Loucy (cell line): Measurements from ENCODE around the gene HOXB7.

Source experiments
- H2AFZ ChIP-seq: fragments of 200-600 bp; sonication (generic); 2 replicates; pipeline ENCODE4 v1.6.0; 2016; ENCODE audit warnings: antibody characterized with exemption, mild to moderate bottlenecking, low read length, moderate library complexity
- H3F3A ChIP-seq: fragments of 200-600 bp; 2 replicates; pipeline ENCODE4 v1.6.0; 2016; ENCODE audit warnings: antibody characterized with exemption, low read depth, mild to moderate bottlenecking
- H3K27me3 ChIP-seq: fragments of 200-600 bp; sonication (generic); 2 replicates; pipeline ENCODE4 v1.6.1; 2014; ENCODE audit warnings: low read length, mild to moderate bottlenecking; ENCODE audit not compliant: insufficient read depth, poor library complexity, severe bottlenecking
- H3K36me3 ChIP-seq: fragments of 200-600 bp; sonication (generic); 2 replicates; pipeline ENCODE4 v1.6.1; 2016; ENCODE audit warnings: low read length; ENCODE audit not compliant: insufficient read depth
- H3K4me1 ChIP-seq: fragments of 200-600 bp; sonication (generic); 2 replicates; pipeline ENCODE4 v1.5.1; 2014; ENCODE audit warnings: low read length, mild to moderate bottlenecking; ENCODE audit not compliant: insufficient read depth, poor library complexity, severe bottlenecking
- H3K4me2 ChIP-seq: fragments of 200-600 bp; sonication (generic); 2 replicates; pipeline ENCODE4 v1.6.0; 2014; ENCODE audit warnings: antibody characterized with exemption, low read length, low read depth, mild to moderate bottlenecking; ENCODE audit not compliant: poor library complexity, severe bottlenecking
- H3K4me3 ChIP-seq: fragments of 200-600 bp; sonication (generic); 2 replicates; pipeline ENCODE4 v1.5.1; 2014; ENCODE audit warnings: low read length, mild to moderate bottlenecking, mixed read lengths; ENCODE audit not compliant: poor library complexity, severe bottlenecking
- H3K79me2 ChIP-seq: fragments of 200-600 bp; sonication (generic); 2 replicates; pipeline ENCODE4 v1.6.1; 2014; ENCODE audit warnings: low read length; ENCODE audit not compliant: insufficient read depth
- H3K9ac ChIP-seq: fragments of 200-600 bp; sonication (generic); 2 replicates; pipeline ENCODE4 v1.6.0; 2014; ENCODE audit warnings: mild to moderate bottlenecking, low read depth, low read length, moderate library complexity; ENCODE audit not compliant: poor library complexity, severe bottlenecking
- H3K9me2 ChIP-seq: fragments of 200-600 bp; sonication (generic); replicated peaks from 2 replicates; pipeline ENCODE4 v1.6.1; 2016; ENCODE audit warnings: low read depth, low read length, mixed read lengths
- H3K9me3 ChIP-seq: fragments of 200-600 bp; sonication (generic); 2 replicates; pipeline ENCODE4 v1.6.1; 2014; ENCODE audit warnings: mild to moderate bottlenecking, antibody characterized with exemption, low read length, low read depth; ENCODE audit not compliant: insufficient read depth
- H4K20me1 ChIP-seq: fragments of 200-600 bp; sonication (generic); 2 replicates; pipeline ENCODE4 v1.6.0; 2014; ENCODE audit warnings: antibody characterized with exemption, low read length, mild to moderate bottlenecking; ENCODE audit not compliant: insufficient read depth, poor library complexity, severe bottlenecking
- CTCF ChIP-seq: fragments of 200-600 bp; sonication (generic); conservative IDR thresholded peaks from 2 replicates; pipeline ENCODE4 v1.5.1; 2014; ENCODE audit warnings: mild to moderate bottlenecking, antibody characterized with exemption, low read length
- EZH2phosphoT487 ChIP-seq: fragments of 200-600 bp; IDR thresholded peaks from 2 replicates; pipeline ENCODE4 v1.6.1; 2018; ENCODE audit warnings: antibody characterized with exemption, mild to moderate bottlenecking, moderate library complexity, borderline replicate concordance

The HOXB7 gene

GRCh38 chr17:48563867-48564187, 47.0 kb downstream of the HOXB7 start:
- Histone ChIP-seq H2AFZ (no peak overlapping the region), H3K9me3 (no peaks in the 10 kb centered on the region), H3K27me3 (no peaks in the 10 kb centered on the region), H3F3A (peaks cover 11% of the 10 kb centered on the region), H4K20me1 (peaks cover 89% of the 10 kb centered on the region), H3K4me3 (peak overlapping the region; percentile 89), H3K9me2 (no peaks in the 10 kb centered on the region), H3K79me2 (peaks cover 100% of the 10 kb centered on the region), H3K4me2 (peak overlapping the region; percentile 82), H3K36me3 (peaks cover 80% of the 10 kb centered on the region), H3K9ac (peak overlapping the region; percentile 78), H3K4me1 (peaks cover 89% of the 10 kb centered on the region)
- TF ChIP-seq CTCF (no peak), EZH2phosphoT487 (no peak)

GRCh38 chr17:48563385-48563838, 47.4 kb downstream of the HOXB7 start:
- Histone ChIP-seq H3K4me1 (peaks cover 89% of the 10 kb centered on the region), H2AFZ (no peak overlapping the region), H3K9me2 (no peaks in the 10 kb centered on the region), H3K4me3 (peak overlapping the region; percentile 89), H3F3A (peaks cover 11% of the 10 kb centered on the region), H3K9ac (peak overlapping the region; percentile 78), H3K9me3 (no peaks in the 10 kb centered on the region), H3K79me2 (peaks cover 100% of the 10 kb centered on the region), H3K4me2 (peak overlapping the region; percentile 82), H3K36me3 (peaks cover 80% of the 10 kb centered on the region), H3K27me3 (no peaks in the 10 kb centered on the region), H4K20me1 (peaks cover 89% of the 10 kb centered on the region)
- TF ChIP-seq CTCF, result no peak
- TF ChIP-seq EZH2phosphoT487, result no peak

- H3K4me2 ChIP-seq, result peak overlapping the region; percentile 82
- no peaks in the 10 kb centered on the region for H3K9me2 ChIP-seq
- peak overlapping the region; percentile 89 for H3K4me3 ChIP-seq
- no peak overlapping the region for H2AFZ ChIP-seq
- H3K9me3 ChIP-seq, result no peaks in the 10 kb centered on the region
- H3K36me3 ChIP-seq, result peaks cover 83% of the 10 kb centered on the region; the same call in 1 of the 2 replicates
- peaks cover 11% of the 10 kb centered on the region for H3F3A ChIP-seq
- H4K20me1 ChIP-seq, result peaks cover 91% of the 10 kb centered on the region
- no peak for TF ChIP-seq EZH2phosphoT487
- TF ChIP-seq CTCF, result no peak
- H3K4me1 ChIP-seq, result peaks cover 89% of the 10 kb centered on the region
- no peaks in the 10 kb centered on the region for H3K27me3 ChIP-seq
- peaks cover 100% of the 10 kb centered on the region for H3K79me2 ChIP-seq
- H3K9ac ChIP-seq, result peak overlapping the region; percentile 78
Observed at GRCh38 chr17:48562934-48563333, 47.9 kb downstream of the HOXB7 start.
